ENCODE data around the gene MDM4.
A peak's percentile ranks its signal among the peaks of the same experiment; 100 is the strongest.
"Not testable (repeated sequence)": the region's sequence is repeated elsewhere in the genome, so short reads cannot be mapped to it uniquely, and the experiment has no call there.

The MDM4 gene

DNA sequence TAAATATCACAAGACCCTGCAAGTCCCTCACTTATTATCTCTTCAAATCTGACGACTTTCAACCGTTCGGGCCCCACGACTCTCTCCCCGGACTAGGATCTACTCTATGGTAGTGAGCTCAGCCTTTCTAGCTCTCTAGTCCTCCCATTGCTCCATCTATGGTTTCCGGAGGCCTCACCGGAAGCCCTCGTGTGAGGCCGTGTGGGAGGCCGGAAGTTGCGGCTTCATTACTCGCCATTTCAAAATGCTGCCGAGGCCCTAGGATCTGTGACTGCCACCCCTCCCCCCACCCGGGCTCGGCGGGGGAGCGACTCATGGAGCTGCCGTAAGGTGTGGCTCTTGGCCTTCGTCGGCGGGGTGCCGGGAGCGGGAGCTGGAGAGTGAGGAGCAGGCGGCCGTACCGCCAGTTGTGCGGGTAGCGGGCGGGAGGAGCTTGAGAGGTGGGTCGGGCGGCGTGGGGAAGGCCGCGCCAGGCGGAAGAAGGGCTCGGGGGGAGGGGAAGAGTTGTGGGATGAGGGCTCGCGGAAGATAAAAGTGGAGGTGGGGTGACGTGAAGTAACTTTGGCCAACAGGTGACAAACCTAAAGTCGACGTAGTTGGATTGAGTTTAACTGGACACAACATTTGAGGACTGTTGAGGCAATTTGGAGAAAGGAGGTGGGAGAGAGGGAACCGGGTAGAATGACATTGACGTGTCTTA, at the start of gene MDM4:
TSS of gene MDM4 (plus strand) at position 227 of the 700 bp plus-strand sequence. CDS start 9,113 bp downstream, outside the sequence.
- peak; percentile 82 to 83 for DNase-seq (ENCODE audit: low read depth in 2 of 2, low spot score in 1 of 2)

DNA sequence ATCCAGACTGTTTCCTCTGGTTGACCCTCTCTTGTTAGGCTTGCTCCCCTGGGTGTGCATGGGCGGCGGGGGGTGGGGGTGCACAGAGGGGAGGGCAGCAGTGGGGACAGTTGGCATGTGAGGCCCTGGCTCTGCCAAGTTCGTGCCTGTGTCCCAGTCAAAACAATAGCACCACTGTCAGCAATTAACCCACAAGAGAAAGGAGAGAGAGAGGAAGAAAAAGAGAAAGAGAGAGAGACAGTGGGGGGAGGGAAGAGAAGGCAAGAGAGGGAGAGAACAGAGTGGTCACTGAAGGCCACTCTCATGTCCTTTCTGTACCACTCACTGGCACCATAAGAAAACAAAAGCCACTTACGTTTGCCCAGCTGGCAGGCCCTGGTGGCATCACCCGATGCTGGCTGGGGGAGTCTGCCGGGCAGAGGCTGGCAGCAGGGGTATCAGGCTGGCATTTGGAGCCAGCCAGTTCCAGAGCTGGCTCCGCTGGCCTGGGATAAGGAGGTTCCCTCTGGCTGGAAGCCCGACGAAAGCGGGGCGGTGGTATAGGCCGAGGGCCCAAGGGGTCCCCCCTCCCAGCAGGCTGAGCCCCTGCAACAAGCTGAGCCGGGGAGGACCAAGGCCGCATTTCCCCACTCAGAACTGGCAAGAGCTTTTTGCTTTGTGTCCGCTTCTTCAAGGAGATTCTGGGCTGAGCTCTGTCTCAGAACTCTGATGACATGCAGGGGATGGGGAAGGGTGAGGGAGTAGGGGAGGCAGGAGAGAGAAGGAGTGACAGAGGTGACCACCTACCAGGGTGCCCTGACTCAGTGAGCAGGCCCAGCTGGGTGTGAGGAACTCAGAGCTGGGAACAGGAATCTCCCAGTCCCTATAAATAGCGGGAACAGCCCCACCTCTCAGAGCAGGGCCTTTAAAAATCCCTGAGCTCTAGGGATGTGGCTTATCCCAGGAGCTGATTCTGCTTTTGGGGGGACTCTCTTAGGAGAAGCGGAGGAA, 49.5 kb upstream of the MDM4 start:
- DNase-seq (ENCODE audit: low read depth in 2 of 2, low spot score in 1 of 2) = no peak

- DNase-seq (ENCODE audit: low read depth in 2 of 2, low spot score in 1 of 2) = no peak
Measured at GRCh38 chr1:204468206-204468605, 48.0 kb upstream of the MDM4 start.

- no peak for DNase-seq (ENCODE audit: low read depth in 2 of 2, low spot score in 1 of 2)
Measured at GRCh38 chr1:204468766-204469302, 47.4 kb upstream of the MDM4 start.

DNA sequence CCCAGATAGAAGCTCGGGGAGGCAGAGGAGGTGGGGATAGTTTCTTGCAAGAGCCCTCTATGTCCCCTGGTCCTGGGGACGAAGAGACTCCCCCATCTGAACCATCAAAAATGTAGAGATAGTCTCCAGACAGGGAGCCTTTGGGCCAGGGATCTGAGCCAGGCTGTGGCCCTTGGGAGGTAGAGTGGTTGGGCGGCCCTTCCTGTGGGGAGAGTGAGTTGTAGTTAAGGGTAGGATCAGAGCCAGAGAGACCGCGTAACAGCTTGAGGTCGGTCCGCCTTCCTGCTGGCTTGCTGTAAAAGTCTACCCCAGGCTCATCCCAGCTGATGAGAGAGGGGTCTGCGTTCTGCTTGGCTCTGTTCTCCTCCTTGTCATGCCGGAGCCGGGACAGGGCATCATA, 46.9 kb upstream of the MDM4 start:
- no peak for DNase-seq (ENCODE audit: low read depth in 2 of 2, low spot score in 1 of 2)

- DNase-seq (ENCODE audit: low read depth in 2 of 2, low spot score in 1 of 2) = no peak
Measured at GRCh38 chr1:204471687-204472086, 44.5 kb upstream of the MDM4 start.

GRCh38 chr1:204472660-204473059, 43.5 kb upstream of the MDM4 start:
- no peak for DNase-seq (ENCODE audit: low read depth in 2 of 2, low spot score in 1 of 2)

DNA sequence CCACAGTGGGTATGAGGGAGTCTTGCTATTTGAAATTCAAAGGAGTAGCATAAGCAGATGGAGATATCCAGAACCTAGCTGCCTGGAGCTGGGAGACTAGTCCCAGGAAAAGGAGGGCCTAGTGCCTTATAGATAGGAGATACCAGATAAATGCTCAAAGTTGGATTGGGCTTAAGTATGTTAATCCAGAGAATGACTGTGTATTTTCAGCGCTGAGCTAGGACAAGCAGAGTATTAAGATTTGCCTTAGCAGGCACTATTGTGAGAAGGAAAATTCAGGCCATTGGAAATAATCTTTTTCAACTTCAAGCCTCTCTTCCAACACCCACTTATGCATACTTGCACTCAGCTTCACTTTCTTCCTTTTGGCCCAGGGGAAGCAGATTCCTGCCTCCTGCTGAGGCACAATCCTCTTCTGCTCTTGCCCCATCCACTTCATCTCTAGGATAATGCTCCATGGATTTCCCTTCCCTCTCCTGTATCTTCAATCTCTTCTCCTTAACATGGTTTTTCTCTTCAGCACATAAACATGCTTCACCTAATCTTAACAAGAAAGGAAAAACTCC, 42.7 kb upstream of the MDM4 start:
- DNase-seq (ENCODE audit: low read depth in 2 of 2, low spot score in 1 of 2) = no peak

DNA sequence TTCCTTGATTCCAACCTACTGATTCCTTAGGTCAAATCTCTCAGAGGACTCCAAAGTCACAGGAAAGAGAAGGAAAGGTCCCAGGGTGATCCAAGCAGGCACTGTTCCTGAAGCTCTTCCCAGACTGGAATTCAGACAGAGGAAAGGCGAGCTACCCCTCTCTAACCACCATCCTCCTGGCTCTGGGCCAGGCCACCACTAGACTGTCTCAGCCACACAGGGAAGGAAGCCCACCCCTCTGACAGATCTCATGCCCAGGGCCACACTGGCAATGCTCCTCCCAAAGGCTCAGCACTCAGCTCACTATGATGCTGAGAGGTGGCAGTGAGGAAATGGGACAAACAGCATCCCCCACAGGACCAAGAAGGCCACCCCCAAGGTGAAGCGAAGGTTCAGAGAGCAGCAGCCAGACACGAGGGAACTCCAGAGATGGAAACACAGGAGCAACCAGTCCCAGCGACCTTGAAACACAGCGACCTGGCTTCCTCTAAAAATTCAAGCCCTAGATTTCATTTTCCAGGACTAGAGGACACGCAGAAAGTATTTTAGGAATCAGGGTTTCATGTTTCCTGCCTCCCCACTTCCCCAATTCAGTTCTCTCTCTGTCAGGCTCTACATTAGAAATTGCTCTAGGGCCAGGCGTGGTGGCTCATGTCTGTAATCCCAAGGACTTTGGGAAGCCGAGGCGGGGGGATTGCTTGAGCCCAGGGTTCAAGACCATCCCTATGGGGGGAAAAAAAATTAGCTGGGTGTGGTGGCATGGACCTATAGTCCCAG, 40.4 kb upstream of the MDM4 start:
- no peak for DNase-seq (ENCODE audit: low read depth in 2 of 2, low spot score in 1 of 2)

- DNase-seq (ENCODE audit: low read depth in 2 of 2, low spot score in 1 of 2) = no peak
Measured at GRCh38 chr1:204476563-204476962, 39.6 kb upstream of the MDM4 start.

GRCh38 chr1:204477036-204477740, 39.0 kb upstream of the MDM4 start:
- DNase-seq (ENCODE audit: low read depth in 2 of 2, low spot score in 1 of 2) = no peak

- no peak for DNase-seq (ENCODE audit: low read depth in 2 of 2, low spot score in 1 of 2)
Measured at GRCh38 chr1:204478172-204478899, 37.9 kb upstream of the MDM4 start.

DNA sequence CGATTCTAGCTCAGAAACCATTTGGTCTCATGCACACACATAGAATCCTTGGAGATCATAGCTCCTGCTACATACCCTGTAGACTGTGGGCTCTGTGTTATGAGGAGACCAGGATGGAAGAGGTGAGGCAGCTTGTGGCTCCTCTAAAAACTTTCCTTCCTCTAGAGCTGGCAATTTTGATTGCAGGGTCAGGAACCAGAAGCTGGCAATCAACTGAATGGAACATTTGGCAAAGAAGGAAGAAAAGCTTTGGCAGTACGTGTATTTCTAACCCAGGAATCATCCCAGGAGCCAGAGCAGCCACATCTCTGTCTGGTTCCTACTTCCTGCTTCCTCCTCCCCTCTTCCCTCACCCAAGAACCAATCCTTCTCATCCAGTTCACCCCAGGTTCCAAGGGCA, 37.3 kb upstream of the MDM4 start:
- no peak for DNase-seq (ENCODE audit: low read depth in 2 of 2, low spot score in 1 of 2)

DNA sequence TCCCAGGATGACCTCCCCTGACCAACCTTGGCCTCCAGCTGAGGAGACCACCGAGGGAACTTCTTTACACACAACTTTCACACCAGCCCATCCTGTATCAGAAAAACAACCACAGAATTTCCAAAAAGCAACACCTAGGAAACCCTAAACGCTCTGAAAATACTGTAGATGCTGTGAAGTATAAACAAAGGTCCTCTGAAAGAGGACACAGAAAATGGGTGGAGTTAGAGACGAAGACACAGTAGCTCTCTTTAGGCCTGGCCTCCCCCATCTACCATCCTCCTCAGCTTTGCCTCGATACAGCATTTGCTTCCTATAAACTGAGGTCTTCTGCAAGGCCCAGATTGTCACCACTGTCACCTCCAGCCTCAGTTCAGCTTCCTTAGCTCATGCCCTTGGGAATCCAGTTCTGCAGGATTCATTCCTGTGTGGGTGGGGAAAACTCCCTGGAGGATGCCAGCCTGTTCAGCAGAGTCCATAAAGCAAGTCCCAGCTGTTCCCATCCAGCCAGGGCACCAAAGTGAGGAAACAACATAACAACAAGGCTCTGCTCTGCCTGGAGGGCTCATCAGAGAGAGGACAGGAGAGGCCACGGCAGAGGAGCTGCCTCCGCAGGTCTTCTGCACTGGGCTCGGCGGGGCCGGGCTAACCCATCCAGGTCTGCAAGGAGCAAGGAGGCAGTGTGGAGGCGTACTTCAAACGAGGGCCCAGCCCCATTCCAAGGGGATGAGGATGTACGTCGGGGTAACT, 36.6 kb upstream of the MDM4 start:
- DNase-seq (ENCODE audit: low read depth in 2 of 2, low spot score in 1 of 2) = no peak

GRCh38 chr1:204480515-204480914, 35.7 kb upstream of the MDM4 start:
- DNase-seq (ENCODE audit: low read depth in 2 of 2, low spot score in 1 of 2) = no peak

DNA sequence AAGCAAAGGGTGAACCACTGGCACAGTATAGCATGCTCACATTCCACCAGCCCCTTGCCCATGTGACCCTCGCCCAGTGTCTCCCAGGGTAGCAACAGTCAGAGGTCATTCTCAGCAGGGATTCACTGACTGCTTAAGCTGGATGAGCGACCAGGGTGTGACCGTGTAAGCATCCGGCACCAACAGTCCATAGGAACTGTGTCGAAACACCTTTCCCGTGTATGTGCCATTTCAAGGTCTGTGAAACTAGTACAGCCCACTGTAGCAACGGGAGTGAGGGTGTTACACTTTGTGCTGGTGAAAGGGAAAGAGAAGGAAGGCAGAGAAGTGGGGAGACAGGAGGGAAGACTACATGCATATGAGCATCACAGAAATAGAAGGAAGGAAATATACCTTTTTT, 32.4 kb upstream of the MDM4 start:
- no peak for DNase-seq (ENCODE audit: low read depth in 2 of 2, low spot score in 1 of 2)

DNA sequence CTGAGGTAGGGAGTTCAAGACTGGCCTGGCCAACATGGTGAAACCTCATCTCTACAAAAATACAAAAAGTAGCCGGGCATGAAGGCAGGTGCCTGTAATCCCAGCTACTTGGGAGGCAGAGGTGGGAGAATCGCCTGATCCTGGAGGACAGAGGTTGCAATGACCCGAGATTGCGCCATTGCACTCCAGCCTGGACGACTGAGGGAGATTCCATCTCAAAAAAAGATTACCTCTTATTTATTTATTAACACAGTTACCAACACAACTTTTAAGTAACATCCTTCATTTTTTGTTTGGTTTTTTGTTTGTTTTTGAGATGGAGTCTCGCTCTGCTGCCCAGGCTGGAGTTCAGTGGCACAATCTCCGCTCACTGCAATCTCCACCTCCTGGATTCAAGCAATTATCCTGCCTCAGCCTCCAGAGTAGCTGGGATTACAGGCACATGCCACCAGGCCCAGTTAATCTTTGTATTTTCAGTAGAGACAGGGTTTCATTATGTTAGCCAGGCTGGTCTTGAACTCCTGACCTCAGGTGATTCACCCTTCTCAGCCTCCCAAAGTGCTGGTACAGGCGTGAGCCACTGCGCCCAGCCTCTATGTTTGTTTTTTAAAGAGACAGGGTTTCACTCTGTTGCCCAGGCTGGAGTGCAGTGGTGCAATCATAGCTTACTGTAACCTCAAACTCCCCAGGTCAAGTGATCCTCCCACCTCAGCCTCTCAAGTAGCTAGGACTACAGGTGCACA, 29.5 kb upstream of the MDM4 start:
- not testable (repeated sequence) for DNase-seq (ENCODE audit: low read depth in 2 of 2, low spot score in 1 of 2)

DNA sequence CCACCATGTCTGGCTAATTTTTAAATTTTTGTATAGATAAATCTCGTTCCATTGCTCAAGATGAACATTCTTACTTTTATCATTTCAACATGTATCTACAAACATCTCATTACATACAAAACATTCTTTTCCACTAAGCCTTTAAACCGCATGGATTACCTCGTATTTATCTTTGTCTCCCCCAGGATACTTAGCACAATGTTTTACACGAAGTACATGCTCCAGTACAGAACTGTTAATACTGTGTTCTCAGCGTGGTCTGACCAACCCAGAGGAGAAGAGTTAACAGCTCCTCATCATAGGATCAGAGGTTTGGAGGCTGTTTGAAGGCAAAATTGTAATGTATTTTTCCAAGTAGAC, 29.0 kb upstream of the MDM4 start:
- DNase-seq (ENCODE audit: low read depth in 2 of 2, low spot score in 1 of 2) = no peak

Data from stimulated activated CD8-positive, alpha-beta memory T cell treated with anti-CD3 and anti-CD28 coated beads, Interleukin-4, amount 100 ng/mL, for 1 hour (primary cell).